Measurements from ENCODE around the gene HSPA12A. TPM values are rescaled to one million over a fixed set of nuclear protein-coding genes. Genes with fewer than 3 reads are reported as not detected.

The HSPA12A gene
- total RNA-seq, 4 donors from 2014 or later: 4.5 to 6.0 (median 4.9) TPM

GRCh38 chr10:116625845-116626244 is 116.5 kb downstream of the HSPA12A start:
- Histone ChIP-seq H3K36me3 (no peaks in the 10 kb centered on the region), H3K4me1 (no peaks in the 10 kb centered on the region), H3K4me3 (no peak overlapping the region), H3K9me3 (no peaks in the 10 kb centered on the region), H3K27ac (no peak overlapping the region), H3K27me3 (peaks cover 7 to 17% (median 17%) of the 10 kb centered on the region in 3 donors)
- DNase-seq (no peak), ATAC-seq (no peak)
- in situ Hi-C loops (cut with MboI; ENCODE audit: low sequenced_read_pairs in 4 of 4) (no loop called here), intact Hi-C loops (cut with DNase I; ENCODE audit: low total_unique reads) (no loop called here)
- TF ChIP-seq, protein P1, sequence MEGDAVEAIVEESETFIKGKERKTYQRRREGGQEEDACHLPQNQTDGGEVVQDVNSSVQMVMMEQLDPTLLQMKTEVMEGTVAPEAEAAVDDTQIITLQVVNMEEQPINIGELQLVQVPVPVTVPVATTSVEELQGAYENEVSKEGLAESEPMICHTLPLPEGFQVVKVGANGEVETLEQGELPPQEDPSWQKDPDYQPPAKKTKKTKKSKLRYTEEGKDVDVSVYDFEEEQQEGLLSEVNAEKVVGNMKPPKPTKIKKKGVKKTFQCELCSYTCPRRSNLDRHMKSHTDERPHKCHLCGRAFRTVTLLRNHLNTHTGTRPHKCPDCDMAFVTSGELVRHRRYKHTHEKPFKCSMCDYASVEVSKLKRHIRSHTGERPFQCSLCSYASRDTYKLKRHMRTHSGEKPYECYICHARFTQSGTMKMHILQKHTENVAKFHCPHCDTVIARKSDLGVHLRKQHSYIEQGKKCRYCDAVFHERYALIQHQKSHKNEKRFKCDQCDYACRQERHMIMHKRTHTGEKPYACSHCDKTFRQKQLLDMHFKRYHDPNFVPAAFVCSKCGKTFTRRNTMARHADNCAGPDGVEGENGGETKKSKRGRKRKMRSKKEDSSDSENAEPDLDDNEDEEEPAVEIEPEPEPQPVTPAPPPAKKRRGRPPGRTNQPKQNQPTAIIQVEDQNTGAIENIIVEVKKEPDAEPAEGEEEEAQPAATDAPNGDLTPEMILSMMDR (IDR thresholded peaks at IDR 0.05 in 4 of 5, conservative IDR thresholded peaks at IDR 0.05 in 1 of 5): no peak

DNA sequence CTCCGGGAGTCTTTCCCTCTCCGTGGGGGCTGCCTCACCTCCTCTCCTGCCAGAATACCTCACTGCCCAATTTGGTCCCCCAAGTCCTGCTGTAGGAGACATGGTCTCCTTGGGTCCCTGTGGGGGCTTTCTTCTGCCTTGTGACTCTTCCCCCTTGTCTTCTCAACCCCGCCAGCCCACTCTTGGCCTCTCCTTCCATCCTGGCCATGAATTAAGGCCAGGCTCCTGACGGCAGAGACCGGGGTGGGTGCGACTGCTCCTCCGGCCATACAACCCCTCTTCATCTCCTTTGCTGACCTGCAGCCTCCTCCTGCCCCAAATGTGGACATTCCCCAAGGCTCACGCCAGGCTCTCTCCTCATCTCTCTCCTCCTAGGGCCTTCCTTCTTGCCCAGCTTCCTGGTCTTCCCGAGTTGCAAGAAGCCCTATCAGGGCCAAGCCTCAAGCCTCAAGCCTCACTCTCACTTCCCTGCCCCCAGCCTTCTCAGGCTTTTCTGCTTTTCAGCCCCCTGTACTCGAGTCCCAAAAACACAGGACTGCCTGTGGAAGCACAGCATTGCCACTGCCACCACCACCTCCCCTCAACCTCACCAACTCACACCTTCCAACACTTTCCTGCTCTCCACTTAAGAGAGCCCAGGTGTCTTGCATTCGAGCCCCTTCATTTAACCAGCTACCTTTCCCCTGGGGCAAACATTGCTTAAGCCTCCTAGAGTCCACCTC is 120.3 kb downstream of the HSPA12A start:
- TF ChIP-seq, protein P1 (IDR thresholded peaks at IDR 0.05 in 4 of 5, conservative IDR thresholded peaks at IDR 0.05 in 1 of 5): no peak
- no peak for TF ChIP-seq POLR2A (IDR thresholded peaks at IDR 0.05)
- Histone ChIP-seq H3K4me3 (no peak overlapping the region), H3K4me1 (no peaks in the 10 kb centered on the region), H3K27me3 (peaks cover 5 to 13% (median 12%) of the 10 kb centered on the region in 3 donors), H3K27ac (no peak overlapping the region), H3K36me3 (no peaks in the 10 kb centered on the region), H3K9me3 (no peaks in the 10 kb centered on the region)
- ATAC-seq: no peak
- in situ Hi-C loops (cut with MboI; ENCODE audit: low sequenced_read_pairs in 4 of 4) (no loop called here), intact Hi-C loops (cut with DNase I; ENCODE audit: low total_unique reads) (no loop called here)
- no peak for DNase-seq

GRCh38 chr10:116621476-116621875 is 120.9 kb downstream of the HSPA12A start:
- Histone ChIP-seq H3K4me1 (no peaks in the 10 kb centered on the region), H3K27me3 (peaks cover 3 to 7% (median 5%) of the 10 kb centered on the region in 3 donors), H3K36me3 (no peaks in the 10 kb centered on the region), H3K27ac (no peak overlapping the region), H3K4me3 (no peak overlapping the region), H3K9me3 (no peaks in the 10 kb centered on the region)
- in situ Hi-C loops (cut with MboI; ENCODE audit: low sequenced_read_pairs in 4 of 4) (no loop called here), intact Hi-C loops (cut with DNase I; ENCODE audit: low total_unique reads) (no loop called here)
- no peak for DNase-seq
- TF ChIP-seq, protein P1 (IDR thresholded peaks at IDR 0.05 in 4 of 5, conservative IDR thresholded peaks at IDR 0.05 in 1 of 5): no peak
- no peak for TF ChIP-seq POLR2A (IDR thresholded peaks at IDR 0.05)
- no peak for ATAC-seq

Other genes with a start within 250 kb of the HSPA12A start
- gene PNLIP, start 196.6 kb downstream of the HSPA12A start, total RNA-seq: not detected
- not detected for gene PNLIPRP1, start 151.6 kb downstream of the HSPA12A start, total RNA-seq
- not detected for gene PNLIPRP2, start 121.6 kb downstream of the HSPA12A start, total RNA-seq
- gene ENO4, start 106.9 kb upstream of the HSPA12A start, total RNA-seq: not detected